ENCODE data around the gene RNF215.

- TF ChIP-seq, protein P1, sequence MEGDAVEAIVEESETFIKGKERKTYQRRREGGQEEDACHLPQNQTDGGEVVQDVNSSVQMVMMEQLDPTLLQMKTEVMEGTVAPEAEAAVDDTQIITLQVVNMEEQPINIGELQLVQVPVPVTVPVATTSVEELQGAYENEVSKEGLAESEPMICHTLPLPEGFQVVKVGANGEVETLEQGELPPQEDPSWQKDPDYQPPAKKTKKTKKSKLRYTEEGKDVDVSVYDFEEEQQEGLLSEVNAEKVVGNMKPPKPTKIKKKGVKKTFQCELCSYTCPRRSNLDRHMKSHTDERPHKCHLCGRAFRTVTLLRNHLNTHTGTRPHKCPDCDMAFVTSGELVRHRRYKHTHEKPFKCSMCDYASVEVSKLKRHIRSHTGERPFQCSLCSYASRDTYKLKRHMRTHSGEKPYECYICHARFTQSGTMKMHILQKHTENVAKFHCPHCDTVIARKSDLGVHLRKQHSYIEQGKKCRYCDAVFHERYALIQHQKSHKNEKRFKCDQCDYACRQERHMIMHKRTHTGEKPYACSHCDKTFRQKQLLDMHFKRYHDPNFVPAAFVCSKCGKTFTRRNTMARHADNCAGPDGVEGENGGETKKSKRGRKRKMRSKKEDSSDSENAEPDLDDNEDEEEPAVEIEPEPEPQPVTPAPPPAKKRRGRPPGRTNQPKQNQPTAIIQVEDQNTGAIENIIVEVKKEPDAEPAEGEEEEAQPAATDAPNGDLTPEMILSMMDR (IDR thresholded peaks at IDR 0.05; ENCODE audit: insufficient read depth, low read length): no peak
- TF ChIP-seq POLR2AphosphoS5 (IDR thresholded peaks at IDR 0.05; ENCODE audit: low read depth): no peak
Measured at GRCh38 chr22:30347255-30347892, 39.8 kb downstream of the RNF215 start.

All from HL-60 (cell line).